Neural cell (in vitro differentiated cells): Measurements from ENCODE around the gene ITPR2. TPM values are rescaled to one million over a fixed set of nuclear protein-coding genes. Genes with fewer than 3 reads are reported as not detected.

Experiments used
- H2AFZ ChIP-seq: fragments of 200-600, 300-800 bp; sonication (generic), shearing (Covaris generic); 2 replicates; pipeline ENCODE4 v1.6.0; 2014; ENCODE audit warnings: low read depth, mild to moderate bottlenecking, antibody characterized with exemption, low read length, moderate library complexity
- H3F3A ChIP-seq: fragments of 200-600 bp; shearing (Covaris generic); 2 replicates; pipeline ENCODE4 v1.6.1; 2016; ENCODE audit warnings: mild to moderate bottlenecking, moderate library complexity, mixed read lengths, antibody characterized with exemption, low read length; ENCODE audit not compliant: insufficient read depth, poor library complexity, severe bottlenecking
- H3K27ac ChIP-seq: fragments of 200-600, 300-800 bp; sonication (generic), shearing (Covaris generic); 2 replicates; pipeline ENCODE4 v1.5.1; 2014; ENCODE audit warnings: mild to moderate bottlenecking, low read length, moderate library complexity
- H3K27me3 ChIP-seq: fragments of 300-800, 200-600 bp; sonication (generic), shearing (Covaris generic); 2 replicates; pipeline ENCODE4 v1.6.0; 2014; ENCODE audit warnings: mild to moderate bottlenecking, low read depth, low read length, moderate library complexity; ENCODE audit not compliant: insufficient read depth
- H3K36me3 ChIP-seq: fragments of 300-800, 200-600 bp; sonication (generic), shearing (Covaris generic); 2 replicates; pipeline ENCODE4 v1.5.1; 2014; ENCODE audit warnings: mild to moderate bottlenecking, antibody characterized with exemption, low read length, moderate library complexity; ENCODE audit not compliant: insufficient read depth
- H3K4me2 ChIP-seq: fragments of 300-800, 200-600 bp; sonication (generic), shearing (Covaris generic); 2 replicates; pipeline ENCODE4 v1.6.0; 2014; ENCODE audit warnings: mild to moderate bottlenecking, low read length
- H3K4me3 ChIP-seq: fragments of 300-800, 200-600 bp; sonication (generic), shearing (Covaris generic); 2 replicates; pipeline ENCODE4 v1.5.1; 2014; ENCODE audit warnings: mild to moderate bottlenecking, low read length, moderate library complexity
- H3K79me2 ChIP-seq: fragments of 200-600 bp; shearing (Covaris generic); replicated peaks from 2 replicates; pipeline ENCODE4 v1.6.0; 2014; ENCODE audit warnings: mild to moderate bottlenecking, low read length, moderate library complexity; ENCODE audit not compliant: insufficient read depth
- H3K9ac ChIP-seq: fragments of 300-800, 200-600 bp; sonication (generic), shearing (Covaris generic); 2 replicates; pipeline ENCODE4 v1.6.1; 2016; ENCODE audit warnings: mild to moderate bottlenecking, low read length, mixed read lengths
- H3K9me2 ChIP-seq: fragments of 200-600 bp; shearing (Covaris generic); 2 replicates; pipeline ENCODE4 v1.6.1; 2016; ENCODE audit warnings: mild to moderate bottlenecking, low read length, mixed read lengths; ENCODE audit not compliant: insufficient read depth
- H3K9me3 ChIP-seq: fragments of 200-600, 300-800 bp; sonication (generic), shearing (Covaris generic); 2 replicates; pipeline ENCODE4 v1.6.1; 2016; ENCODE audit warnings: mild to moderate bottlenecking, mixed run types, low read length, moderate library complexity, mixed read lengths
- H4K20me1 ChIP-seq: fragments of 200-600 bp; shearing (Covaris generic); 2 replicates; pipeline ENCODE4 v1.6.1; 2016; ENCODE audit warnings: mild to moderate bottlenecking, mixed run types; ENCODE audit not compliant: insufficient read depth
- CTCF ChIP-seq: fragments of 450-650 bp; IDR thresholded peaks from 2 replicates; pipeline ENCODE4 v1.5.1; 2014; ENCODE audit warnings: antibody characterized with exemption, mild to moderate bottlenecking, moderate library complexity; ENCODE audit not compliant: poor library complexity, severe bottlenecking
- EP300 ChIP-seq: fragments of 450-650 bp; conservative IDR thresholded peaks from 2 replicates; pipeline ENCODE4 v1.6.1; 2014; ENCODE audit warnings: antibody characterized with exemption, mild to moderate bottlenecking, moderate library complexity; ENCODE audit not compliant: poor library complexity, severe bottlenecking
- EZH2 ChIP-seq: fragments of 200-600, 300-800 bp; shearing (Covaris generic), sonication (generic); IDR thresholded peaks from 2 replicates; pipeline ENCODE4 v1.6.1; 2014; ENCODE audit warnings: antibody characterized with exemption, low read length, borderline replicate concordance, mild to moderate bottlenecking; ENCODE audit not compliant: insufficient read depth, poor library complexity, severe bottlenecking
- MXI1 ChIP-seq: fragments of 450-650 bp; conservative IDR thresholded peaks from 2 replicates; pipeline ENCODE4 v1.6.1; 2014; ENCODE audit warnings: antibody characterized with exemption, mild to moderate bottlenecking; ENCODE audit not compliant: poor library complexity, severe bottlenecking
- POLR2AphosphoS5 ChIP-seq: IDR thresholded peaks from 2 replicates; pipeline ENCODE4 v1.6.1; 2012
- RAD21 ChIP-seq: fragments of 450-650 bp; conservative IDR thresholded peaks from 2 replicates; pipeline ENCODE4 v1.6.1; 2014; ENCODE audit warnings: antibody characterized with exemption, mild to moderate bottlenecking, moderate library complexity
- REST ChIP-seq: IDR thresholded peaks from 2 replicates; pipeline ENCODE4 v1.6.1; 2012; ENCODE audit warnings: borderline replicate concordance
- SMC3 ChIP-seq: fragments of 450-650 bp; conservative IDR thresholded peaks from 2 replicates; pipeline ENCODE4 v1.6.1; 2014; ENCODE audit warnings: antibody characterized with exemption, mild to moderate bottlenecking, moderate library complexity; ENCODE audit not compliant: poor library complexity
- TAF1 ChIP-seq: IDR thresholded peaks from 2 replicates; pipeline ENCODE4 v1.6.1; 2012; ENCODE audit warnings: low read depth
- polyA plus RNA-seq: library from polyadenylated mRNA; depleted of rRNA; stranded (reverse); fragments of >200 nt; gene quantifications from 2 replicates; pipeline ENCODE4 v1.2.3, GENCODE V29; 2014

The ITPR2 gene
- polyA plus RNA-seq, 1 donor from 2014 or later: 2.0 TPM

- Histone ChIP-seq H3K27me3 (no peaks in the 10 kb centered on the region), H3K36me3 (no peaks in the 10 kb centered on the region), H4K20me1 (no peaks in the 10 kb centered on the region), H3K9ac (no peak overlapping the region), H3K79me2 (no peaks in the 10 kb centered on the region), H2AFZ (no peak overlapping the region), H3K27ac (no peak overlapping the region), H3F3A (no peaks in the 10 kb centered on the region), H3K9me2 (no peaks in the 10 kb centered on the region), H3K4me3 (no peak overlapping the region), H3K4me2 (no peak overlapping the region), H3K9me3 (no peaks in the 10 kb centered on the region)
- TF ChIP-seq POLR2AphosphoS5: no peak
- no peak for TF ChIP-seq CTCF
- TF ChIP-seq SMC3: no peak
- TF ChIP-seq RAD21: no peak
- TF ChIP-seq EZH2: no peak
- TF ChIP-seq EP300: no peak
- no peak for TF ChIP-seq REST
- TF ChIP-seq MXI1: no peak
- no peak for TF ChIP-seq TAF1
Measured at GRCh38 chr12:26401874-26402273, 431.1 kb downstream of the ITPR2 start.

GRCh38 chr12:26400627-26401026 is 432.4 kb downstream of the ITPR2 start:
- TF ChIP-seq EP300 (no peak), EZH2 (no peak), TAF1 (no peak), REST (no peak), MXI1 (no peak), CTCF (no peak)
- Histone ChIP-seq H4K20me1 (no peaks in the 10 kb centered on the region), H3K27me3 (no peaks in the 10 kb centered on the region), H3F3A (no peaks in the 10 kb centered on the region), H3K9me2 (no peaks in the 10 kb centered on the region), H3K4me2 (no peak overlapping the region), H3K9me3 (no peaks in the 10 kb centered on the region), H3K9ac (no peak overlapping the region), H3K79me2 (no peaks in the 10 kb centered on the region), H2AFZ (no peak overlapping the region), H3K27ac (no peak overlapping the region), H3K4me3 (no peak overlapping the region), H3K36me3 (no peaks in the 10 kb centered on the region)
